Measurements from ENCODE around the gene AMN.

Gene AMN

GRCh38 chr14:102882226-102882906 lies 40.1 kb upstream of the AMN start:
- in situ Hi-C loops (cut with MboI; ENCODE audit: low pct_unique_long_range_greater_than_20kb, low sequenced_read_pairs, unreplicated experiment): no loop called here
- DNase-seq (ENCODE audit: low spot score): no peak
- TF ChIP-seq CTCF (IDR thresholded peaks at IDR 0.05; ENCODE audit: extremely low read depth, insufficient read depth, missing control alignments): no peak

- no peak for DNase-seq (ENCODE audit: low spot score)
- in situ Hi-C loops (cut with MboI; ENCODE audit: low pct_unique_long_range_greater_than_20kb, low sequenced_read_pairs, unreplicated experiment): no loop called here
- no peak for TF ChIP-seq CTCF (IDR thresholded peaks at IDR 0.05; ENCODE audit: extremely low read depth, insufficient read depth, missing control alignments)
These were observed 39.3 kb upstream of the AMN start for GRCh38 chr14:102883089-102883541.

- no peak for DNase-seq (ENCODE audit: low spot score)
- TF ChIP-seq CTCF (IDR thresholded peaks at IDR 0.05; ENCODE audit: extremely low read depth, insufficient read depth, missing control alignments): no peak
- in situ Hi-C loops (cut with MboI; ENCODE audit: low pct_unique_long_range_greater_than_20kb, low sequenced_read_pairs, unreplicated experiment): no loop called here
These were observed 38.9 kb upstream of the AMN start for GRCh38 chr14:102883554-102883953.

- TF ChIP-seq CTCF (IDR thresholded peaks at IDR 0.05; ENCODE audit: extremely low read depth, insufficient read depth, missing control alignments): no peak
- DNase-seq (ENCODE audit: low spot score): no peak
- in situ Hi-C loops (cut with MboI; ENCODE audit: low pct_unique_long_range_greater_than_20kb, low sequenced_read_pairs, unreplicated experiment): no loop called here
These were observed 36.6 kb upstream of the AMN start for GRCh38 chr14:102885737-102886447.

GRCh38 chr14:102888748-102889147 lies 33.7 kb upstream of the AMN start:
- no peak for TF ChIP-seq CTCF (IDR thresholded peaks at IDR 0.05; ENCODE audit: extremely low read depth, insufficient read depth, missing control alignments)
- DNase-seq (ENCODE audit: low spot score): no peak
- in situ Hi-C loops (cut with MboI; ENCODE audit: low pct_unique_long_range_greater_than_20kb, low sequenced_read_pairs, unreplicated experiment): no loop called here

GRCh38 chr14:102889615-102890014 lies 32.8 kb upstream of the AMN start:
- no peak for TF ChIP-seq CTCF (IDR thresholded peaks at IDR 0.05; ENCODE audit: extremely low read depth, insufficient read depth, missing control alignments)
- DNase-seq (ENCODE audit: low spot score): no peak
- in situ Hi-C loops (cut with MboI; ENCODE audit: low pct_unique_long_range_greater_than_20kb, low sequenced_read_pairs, unreplicated experiment): no loop called here
